ENCODE data around the gene NUP37.

The NUP37 gene

DNA sequence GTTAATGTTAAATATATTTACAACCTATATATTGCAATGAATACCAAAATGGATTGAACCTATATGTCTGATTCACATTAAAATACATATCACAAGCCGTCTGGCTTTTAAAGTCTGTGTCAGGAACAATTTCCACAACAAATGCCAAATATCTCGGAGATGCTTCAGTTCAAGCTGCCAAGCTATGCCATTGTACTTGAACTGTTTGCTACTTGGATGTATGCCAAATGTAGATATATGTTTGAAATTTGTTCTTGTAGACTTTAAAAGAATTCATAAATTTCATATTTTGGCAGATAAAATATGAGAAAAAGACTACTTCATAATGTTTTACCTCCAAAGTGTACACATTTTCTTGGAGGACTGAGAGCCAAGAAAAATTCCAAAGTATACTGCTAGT lies 95.1 kb downstream of the NUP37 start:
- DNase-seq: no peak

DNA sequence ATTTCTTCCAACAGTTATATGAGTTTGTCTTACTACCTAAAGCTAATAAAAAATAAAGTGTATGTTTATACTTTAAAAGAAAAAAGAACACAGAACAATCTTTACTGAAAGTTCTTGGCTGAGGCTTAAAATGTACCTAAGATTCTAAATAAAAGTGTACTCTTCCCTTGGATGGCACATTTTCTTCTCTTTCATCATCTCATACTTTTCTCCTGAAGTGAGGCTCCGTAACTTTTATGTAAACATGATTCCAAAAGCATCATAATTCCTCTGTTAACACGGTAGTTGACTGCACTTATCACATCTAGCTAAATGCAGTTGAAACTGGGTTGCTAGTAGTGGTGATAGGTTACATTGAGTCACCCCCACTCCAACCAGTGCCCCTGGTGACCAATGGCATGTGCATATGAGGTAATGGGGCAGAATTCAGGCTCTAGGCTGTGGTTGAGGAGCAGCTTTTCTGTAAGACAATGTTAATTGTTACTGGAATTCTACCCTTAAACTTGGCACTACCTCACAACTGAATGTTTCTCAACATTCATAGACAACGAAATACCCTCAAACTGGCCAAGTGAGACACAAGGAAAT lies 96.5 kb downstream of the NUP37 start:
- no peak for DNase-seq
